B cell (primary cell): ENCODE results near the gene CDH13. TPM values are rescaled to one million over a fixed set of nuclear protein-coding genes. Genes with fewer than 3 reads are reported as not detected.

Experiments
- ATAC-seq: fragments of 200-7000 bp; cut with Tn5 transposase; one replicate; pipeline ENCODE4 v1.10.0; 2021; ENCODE audit warnings: low read depth, mild to moderate bottlenecking, moderate number of reproducible peaks, moderate library complexity
- CTCF ChIA-PET: fragments of 350-600 bp; sonication (Branson Sonifier 250); formaldehyde crosslinking; loops from one replicate; lab custom pipeline; 2021; ENCODE audit warnings: antibody characterized with exemption, inconsistent platforms; lab: Charles Lee
- POLR2A ChIA-PET: fragments of 350-600 bp; sonication (Branson Sonifier 250); formaldehyde crosslinking; loops from one replicate; lab custom pipeline; 2021; ENCODE audit warnings: antibody characterized with exemption; lab: Charles Lee
- DNase-seq: peaks from one replicate; pipeline ENCODE4 v3.0.0; 2013
- H2AFZ ChIP-seq: 2 replicates; pipeline ENCODE4 v1.6.1; 2012; ENCODE audit warnings: mild to moderate bottlenecking, low read depth, low read length; ENCODE audit not compliant: insufficient read depth, poor library complexity, severe bottlenecking
- H3K27ac ChIP-seq, 2 donors: 1 replicate in 1 of 2; 2 replicates in 1 of 2; pipeline ENCODE4 v1.5.1; 2012 to 2013; ENCODE audit warnings: low read length in 2 of 2, mild to moderate bottlenecking in 2 of 2, moderate library complexity in 1 of 2
- H3K27me3 ChIP-seq, 4 experiments: fragments of 200-600 bp in 1 of 4; sonication (generic) in 1 of 4; replicated peaks in 1 of 4; 1 replicate in 2 of 4; 2 replicates in 2 of 4; pipeline versions ENCODE4 v1.6.1 to v1.7.0; 2013 to 2016; ENCODE audit warnings: low read length in 3 of 4, mild to moderate bottlenecking in 2 of 4, mixed read lengths in 1 of 4, moderate library complexity in 1 of 4; ENCODE audit not compliant: insufficient read depth in 4 of 4, control insufficient read depth in 3 of 4; ENCODE audit errors: control extremely low read depth in 1 of 4
- H3K36me3 ChIP-seq, 2 experiments: replicated peaks in 1 of 2; 1 replicate in 1 of 2; 2 replicates in 1 of 2; pipeline versions ENCODE4 v1.6.1 to v1.7.1; 2013; ENCODE audit warnings: low read length in 1 of 2; ENCODE audit not compliant: insufficient read depth in 2 of 2, control insufficient read depth in 1 of 2; ENCODE audit errors: control extremely low read depth in 1 of 2, extremely low read depth in 1 of 2
- H3K4me1 ChIP-seq, 2 donors: fragments of 200-600 bp in 1 of 2; sonication (generic) in 1 of 2; 1 replicate in 1 of 2; 2 replicates in 1 of 2; pipeline versions ENCODE4 v1.5.1 to v1.6.1; 2013 to 2017; ENCODE audit warnings: low read length in 2 of 2; ENCODE audit not compliant: control insufficient read depth in 2 of 2, insufficient read depth in 2 of 2
- H3K4me2 ChIP-seq: replicated peaks from 2 replicates; pipeline ENCODE3; 2012; ENCODE audit warnings: mild to moderate bottlenecking, low read depth, low read length; ENCODE audit not compliant: poor library complexity, severe bottlenecking
- H3K4me3 ChIP-seq, 5 experiments: fragments of 200-600 bp in 1 of 5; sonication (generic) in 1 of 5; 1 replicate in 3 of 5; 2 replicates in 2 of 5; pipeline versions ENCODE4 v1.5.1 to v1.7.0; 2011 to 2016; ENCODE audit warnings: low read length in 4 of 5, mild to moderate bottlenecking in 4 of 5, low read depth in 2 of 5, control low read depth in 1 of 5, moderate library complexity in 1 of 5; ENCODE audit not compliant: insufficient read depth in 1 of 5; ENCODE audit errors: control extremely low read depth in 1 of 5, extremely low read depth in 1 of 5
- H3K79me2 ChIP-seq: fragments of 200-600 bp; sonication (generic); one replicate; pipeline ENCODE4 v1.6.0; 2016; ENCODE audit warnings: low read length; ENCODE audit not compliant: control insufficient read depth, insufficient read depth
- H3K9ac ChIP-seq: fragments of 200-600 bp; sonication (generic); 2 replicates; pipeline ENCODE4 v1.6.1; 2017; ENCODE audit warnings: mild to moderate bottlenecking, low read length, moderate library complexity
- H3K9me3 ChIP-seq, 3 donors: one replicate each; pipeline versions ENCODE4 v1.6.1 to v1.7.1; 2013; ENCODE audit warnings: low read length in 2 of 3; ENCODE audit not compliant: control insufficient read depth in 2 of 3, insufficient read depth in 1 of 3; ENCODE audit errors: control extremely low read depth in 1 of 3
- H4K20me1 ChIP-seq: 2 replicates; pipeline ENCODE4 v1.6.0; 2012; ENCODE audit warnings: mild to moderate bottlenecking, low read length; ENCODE audit not compliant: insufficient read depth, control insufficient read depth, poor library complexity, severe bottlenecking
- H3K27ac Mint-ChIP-seq: one replicate; pipeline ENCODE4 v1.8.0; 2021; ENCODE audit warnings: mixed read lengths
- H3K27me3 Mint-ChIP-seq: one replicate; pipeline ENCODE4 v1.8.0; 2021; ENCODE audit warnings: mixed read lengths
- H3K4me1 Mint-ChIP-seq: one replicate; pipeline ENCODE4 v1.8.0; 2021; ENCODE audit warnings: mixed read lengths
- H3K4me3 Mint-ChIP-seq: one replicate; pipeline ENCODE4 v1.8.0; 2021; ENCODE audit warnings: mixed read lengths
- H3K9me3 Mint-ChIP-seq: one replicate; pipeline ENCODE4 v1.8.0; 2022; ENCODE audit warnings: mixed read lengths; ENCODE audit not compliant: insufficient read depth
- CTCF ChIP-seq: fragments of 200-600 bp; IDR thresholded peaks from one replicate; pipeline ENCODE4 v1.8.0; 2022; ENCODE audit warnings: antibody characterized with exemption, mild to moderate bottlenecking
- EZH2 ChIP-seq: IDR thresholded peaks from 2 replicates; pipeline ENCODE4 v1.6.1; 2012; ENCODE audit warnings: borderline replicate concordance, low read depth, mild to moderate bottlenecking, moderate library complexity, low read length; ENCODE audit not compliant: insufficient read depth, poor library complexity, severe bottlenecking
- WGBS: methylation state at CpG from one replicate; pipeline ENCODE4 v1.1.5; 2013; ENCODE audit warnings: missing lambda C conversion rate; ENCODE audit not compliant: insufficient coverage; 5-methylcytosine and 5-hydroxymethylcytosine counted together
- intact Hi-C: fragments of 100-400 bp; cut with micrococcal nuclease; formaldehyde crosslinking; loops from one replicate; pipeline ENCODE4 v1.10.0; 2022
- polyA plus RNA-seq: library from polyadenylated mRNA; depleted of rRNA; stranded (reverse); fragments of >200 nt; gene quantifications from 2 replicates; pipeline ENCODE4 v1.2.3, GENCODE V29; 2012
- total RNA-seq, 2 donors: library from RNA; stranded (reverse); fragments of 120-200 nt in 1 of 2; gene quantifications; 1 replicate in 1 of 2; 2 replicates in 1 of 2; pipeline versions ENCODE4 v1.2.3 to v1.2.4, GENCODE V29; 2013 to 2022

CDH13 gene
- total and polyA plus RNA-seq, 2 donors (not counting 1 experiment from before 2014, with no cell fraction given), result not detected

- Mint-ChIP-seq H3K4me3 (no peak overlapping the region), H3K27ac (no peak overlapping the region), H3K4me1 (no peaks in the 10 kb centered on the region), H3K27me3 (peaks cover 4% of the 10 kb centered on the region), H3K9me3 (no peaks in the 10 kb centered on the region)
- H3K4me3 ChIP-seq, result no peak overlapping the region
- no peak overlapping the region for H3K9ac ChIP-seq
- no peaks in the 10 kb centered on the region for H3K4me1 ChIP-seq
- H3K36me3 ChIP-seq, result no peaks in the 10 kb centered on the region
- peaks cover 0 to 3% (median 0%) of the 10 kb centered on the region in 4 experiments for H3K27me3 ChIP-seq
- 75% methylated on average over 1 of the region's 2 CpGs for WGBS
- no peaks in the 10 kb centered on the region for H4K20me1 ChIP-seq
- H3K9me3 ChIP-seq, result no peaks in the 10 kb centered on the region
- ChIA-PET POLR2A (no interaction called here), CTCF (no interaction called here)
- no peaks in the 10 kb centered on the region for H3K79me2 ChIP-seq
- TF ChIP-seq CTCF (no peak), EZH2 (no peak)
- intact Hi-C loops, result no loop called here
- ATAC-seq, result no peak
- no peak overlapping the region for H2AFZ ChIP-seq
- H3K4me2 ChIP-seq, result no peak overlapping the region
- H3K27ac ChIP-seq, result no peak overlapping the region
- DNase-seq, result no peak
These were observed 669.7 kb downstream of the CDH13 start for GRCh38 chr16:83296505-83296904.

GRCh38 chr16:83298541-83298940 is 671.8 kb downstream of the CDH13 start:
- TF ChIP-seq EZH2 (no peak), CTCF (no peak)
- Mint-ChIP-seq H3K9me3 (no peaks in the 10 kb centered on the region), H3K27me3 (peaks cover 13% of the 10 kb centered on the region), H3K27ac (no peak overlapping the region), H3K4me1 (no peaks in the 10 kb centered on the region), H3K4me3 (no peak overlapping the region)
- H2AFZ ChIP-seq, result no peak overlapping the region
- POLR2A ChIA-PET, result no interaction called here
- H3K4me2 ChIP-seq, result no peak overlapping the region
- intact Hi-C loops, result no loop called here
- ATAC-seq (no peak), DNase-seq (no peak)
- no peaks in the 10 kb centered on the region for H3K27me3 ChIP-seq
- no peaks in the 10 kb centered on the region for H3K36me3 ChIP-seq
- no peaks in the 10 kb centered on the region for H3K79me2 ChIP-seq
- no peaks in the 10 kb centered on the region for H4K20me1 ChIP-seq
- no peaks in the 10 kb centered on the region for H3K4me1 ChIP-seq
- H3K9ac ChIP-seq, result no peak overlapping the region
- H3K9me3 ChIP-seq, result no peaks in the 10 kb centered on the region
- no peak overlapping the region for H3K4me3 ChIP-seq
- CTCF ChIA-PET, result no interaction called here
- H3K27ac ChIP-seq, result no peak overlapping the region
